ENCODE data around the gene SLF1.

GRCh38 chr5:94660506-94660905 lies 42.0 kb downstream of the SLF1 start:
- TF ChIP-seq, protein P1, sequence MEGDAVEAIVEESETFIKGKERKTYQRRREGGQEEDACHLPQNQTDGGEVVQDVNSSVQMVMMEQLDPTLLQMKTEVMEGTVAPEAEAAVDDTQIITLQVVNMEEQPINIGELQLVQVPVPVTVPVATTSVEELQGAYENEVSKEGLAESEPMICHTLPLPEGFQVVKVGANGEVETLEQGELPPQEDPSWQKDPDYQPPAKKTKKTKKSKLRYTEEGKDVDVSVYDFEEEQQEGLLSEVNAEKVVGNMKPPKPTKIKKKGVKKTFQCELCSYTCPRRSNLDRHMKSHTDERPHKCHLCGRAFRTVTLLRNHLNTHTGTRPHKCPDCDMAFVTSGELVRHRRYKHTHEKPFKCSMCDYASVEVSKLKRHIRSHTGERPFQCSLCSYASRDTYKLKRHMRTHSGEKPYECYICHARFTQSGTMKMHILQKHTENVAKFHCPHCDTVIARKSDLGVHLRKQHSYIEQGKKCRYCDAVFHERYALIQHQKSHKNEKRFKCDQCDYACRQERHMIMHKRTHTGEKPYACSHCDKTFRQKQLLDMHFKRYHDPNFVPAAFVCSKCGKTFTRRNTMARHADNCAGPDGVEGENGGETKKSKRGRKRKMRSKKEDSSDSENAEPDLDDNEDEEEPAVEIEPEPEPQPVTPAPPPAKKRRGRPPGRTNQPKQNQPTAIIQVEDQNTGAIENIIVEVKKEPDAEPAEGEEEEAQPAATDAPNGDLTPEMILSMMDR (IDR thresholded peaks at IDR 0.05): no peak
- TF ChIP-seq POLR2A (IDR thresholded peaks at IDR 0.05): no peak

Measured in right lobe of liver (tissue), 4 donors.